Measurements from ENCODE around the gene ZSCAN2.

- TF ChIP-seq EP300 (IDR thresholded peaks at IDR 0.05; ENCODE audit: borderline replicate concordance): no peak
- TF ChIP-seq NFIC (IDR thresholded peaks at IDR 0.05): no peak
- TF ChIP-seq, protein P1, sequence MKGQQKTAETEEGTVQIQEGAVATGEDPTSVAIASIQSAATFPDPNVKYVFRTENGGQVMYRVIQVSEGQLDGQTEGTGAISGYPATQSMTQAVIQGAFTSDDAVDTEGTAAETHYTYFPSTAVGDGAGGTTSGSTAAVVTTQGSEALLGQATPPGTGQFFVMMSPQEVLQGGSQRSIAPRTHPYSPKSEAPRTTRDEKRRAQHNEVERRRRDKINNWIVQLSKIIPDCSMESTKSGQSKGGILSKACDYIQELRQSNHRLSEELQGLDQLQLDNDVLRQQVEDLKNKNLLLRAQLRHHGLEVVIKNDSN (IDR thresholded peaks at IDR 0.05): no peak
- no peak for TF ChIP-seq TCF12 (IDR thresholded peaks at IDR 0.05; ENCODE audit: low read depth)
- TF ChIP-seq, protein P2, sequence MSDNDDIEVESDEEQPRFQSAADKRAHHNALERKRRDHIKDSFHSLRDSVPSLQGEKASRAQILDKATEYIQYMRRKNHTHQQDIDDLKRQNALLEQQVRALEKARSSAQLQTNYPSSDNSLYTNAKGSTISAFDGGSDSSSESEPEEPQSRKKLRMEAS (IDR thresholded peaks at IDR 0.05): no peak
- no peak for TF ChIP-seq YY1 (IDR thresholded peaks at IDR 0.05; ENCODE audit: low read depth)
- TF ChIP-seq RAD21 (IDR thresholded peaks at IDR 0.05; ENCODE audit: low read depth): no peak
- TF ChIP-seq TEAD4 (IDR thresholded peaks at IDR 0.05): no peak
- TF ChIP-seq REST (IDR thresholded peaks at IDR 0.05; ENCODE audit: low read depth): no peak
- TF ChIP-seq FOXM1 (IDR thresholded peaks at IDR 0.05; ENCODE audit: borderline replicate concordance, low read depth): no peak
- no peak for TF ChIP-seq CREB1 (IDR thresholded peaks at IDR 0.05; ENCODE audit: low read depth)
- no peak for TF ChIP-seq TAF1 (IDR thresholded peaks at IDR 0.05; ENCODE audit: low read depth)
- no peak for TF ChIP-seq CEBPB (IDR thresholded peaks at IDR 0.05)
These were observed 52.7 kb downstream of the ZSCAN2 start for GRCh38 chr15:84653584-84653909.

Measured in Ishikawa (cell line).